NCI-H2029 treated with DMSO at 0.1 percent for 48 hours (cell line): Measurements from ENCODE around the gene ELAC1.
"Not testable (repeated sequence)": the region's sequence is repeated elsewhere in the genome, so short reads cannot be mapped to it uniquely, and the experiment has no call there.

Experiments
- DNase-seq: peaks from one replicate; lab custom pipeline; 2025; lab: John Stamatoyannopoulos, UW

The ELAC1 gene, protein sequence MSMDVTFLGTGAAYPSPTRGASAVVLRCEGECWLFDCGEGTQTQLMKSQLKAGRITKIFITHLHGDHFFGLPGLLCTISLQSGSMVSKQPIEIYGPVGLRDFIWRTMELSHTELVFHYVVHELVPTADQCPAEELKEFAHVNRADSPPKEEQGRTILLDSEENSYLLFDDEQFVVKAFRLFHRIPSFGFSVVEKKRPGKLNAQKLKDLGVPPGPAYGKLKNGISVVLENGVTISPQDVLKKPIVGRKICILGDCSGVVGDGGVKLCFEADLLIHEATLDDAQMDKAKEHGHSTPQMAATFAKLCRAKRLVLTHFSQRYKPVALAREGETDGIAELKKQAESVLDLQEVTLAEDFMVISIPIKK

DNA sequence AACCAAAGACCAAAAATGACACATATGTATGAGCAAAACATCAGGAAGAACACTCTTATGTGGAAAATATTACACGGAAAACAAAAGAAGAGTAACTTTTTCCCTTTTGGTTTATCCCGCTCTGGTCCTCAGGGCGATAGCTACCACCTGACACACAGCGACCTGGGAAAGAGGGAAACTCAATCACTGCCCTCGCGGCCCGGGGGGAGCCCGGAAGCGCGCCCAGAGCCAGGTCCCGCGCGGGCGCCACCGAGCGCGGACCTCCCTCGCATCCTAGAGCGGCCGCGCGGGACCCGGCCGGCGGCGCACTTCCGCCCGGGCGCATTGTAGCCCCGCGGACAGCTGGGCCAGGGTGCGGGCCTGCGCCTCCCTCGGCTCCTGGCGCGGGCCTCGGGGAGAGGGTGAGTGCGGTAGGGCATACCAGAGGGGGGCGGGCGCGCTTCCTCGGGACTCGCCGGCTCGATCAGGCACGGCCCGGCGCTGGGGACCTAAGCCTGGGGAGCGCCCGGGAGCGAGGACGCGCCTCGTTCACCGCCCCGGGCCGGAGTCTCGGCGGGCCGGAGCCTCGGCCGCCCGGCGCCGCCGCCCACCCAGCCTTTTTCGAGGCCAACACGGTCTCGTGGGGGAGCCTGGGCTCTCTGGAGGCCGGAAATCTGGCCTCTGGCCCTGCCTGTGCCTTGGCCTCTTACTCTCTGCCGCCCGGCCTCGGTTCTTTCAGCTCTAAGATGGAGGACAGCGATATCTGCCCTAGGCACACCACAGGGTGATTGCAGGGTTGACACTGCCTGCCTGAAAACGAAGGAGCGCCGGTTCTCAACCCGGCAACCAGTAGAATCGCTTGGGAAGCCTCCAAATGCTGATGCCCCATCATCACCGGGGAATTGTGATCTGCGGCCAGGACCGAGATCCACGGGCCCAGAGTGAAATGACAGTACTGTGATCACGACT is at the start of gene ELAC1:
Gene ELAC1, plus strand, starts transcription at position 327 of the 948 bp plus-strand sequence. CDS start 6,365 bp downstream, outside the sequence.
- DNase-seq = peak; percentile 8

GRCh38 chr18:50918153-50918552 is 49.7 kb upstream of the ELAC1 start:
- DNase-seq = no peak

DNA sequence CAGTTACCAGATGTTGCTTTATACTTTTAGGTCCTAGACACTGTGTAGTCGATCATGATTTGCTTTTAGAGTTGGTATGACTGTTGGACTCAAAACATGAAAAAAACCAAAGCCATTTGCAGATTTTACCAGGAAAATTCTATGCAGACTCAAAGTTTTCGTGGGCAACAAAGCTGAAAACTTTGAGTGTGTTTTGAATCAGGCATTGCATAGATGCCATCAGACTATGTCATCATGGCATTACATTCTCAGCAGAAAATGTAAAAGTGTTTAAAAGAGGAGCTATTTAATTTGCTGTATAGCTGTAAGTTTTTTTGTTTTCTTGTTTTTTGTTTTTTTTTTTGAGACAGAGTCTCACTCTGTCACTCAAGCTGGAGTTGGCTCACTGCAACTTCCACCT is 43.5 kb upstream of the ELAC1 start:
- DNase-seq = no peak

- no peak for DNase-seq
Measured at GRCh38 chr18:50926521-50926920, 41.3 kb upstream of the ELAC1 start.

- no peak for DNase-seq
Measured at GRCh38 chr18:50928551-50928950, 39.3 kb upstream of the ELAC1 start.

- DNase-seq = no peak
Measured at GRCh38 chr18:50933684-50934083, 34.2 kb upstream of the ELAC1 start.

DNA sequence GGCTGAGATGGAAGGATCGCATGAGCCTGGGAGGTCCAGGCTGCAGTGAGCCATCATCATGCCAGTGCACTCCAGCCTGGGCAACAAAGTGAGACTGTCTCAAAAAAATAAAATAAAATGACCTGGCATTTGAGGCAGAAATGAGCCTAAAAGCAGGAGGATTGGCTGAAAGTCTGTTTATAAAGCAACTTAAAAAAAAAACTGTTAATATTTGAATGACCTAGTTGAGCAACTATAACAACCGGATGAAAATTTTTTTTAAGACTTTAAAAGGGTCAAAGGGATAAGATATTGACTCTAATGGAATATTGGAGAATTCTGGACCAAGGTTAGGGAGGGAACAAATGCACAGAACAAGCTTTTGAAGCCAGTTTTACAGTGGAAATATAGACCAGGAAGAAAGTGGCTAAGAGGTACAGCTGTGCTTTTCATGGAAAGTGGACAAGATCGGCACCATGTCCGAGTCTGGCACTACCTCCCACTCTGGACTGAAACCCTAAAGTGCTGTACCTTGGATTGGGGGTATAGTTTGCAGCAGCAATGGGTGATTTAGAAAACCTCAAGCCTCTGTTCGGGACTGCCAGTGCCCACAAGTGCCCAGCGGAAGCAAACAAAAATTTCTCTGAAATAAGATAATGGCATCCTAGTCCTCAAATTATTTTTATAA is 33.2 kb upstream of the ELAC1 start:
- DNase-seq = no peak

GRCh38 chr18:50935493-50936191 is 32.2 kb upstream of the ELAC1 start:
- no peak for DNase-seq

DNA sequence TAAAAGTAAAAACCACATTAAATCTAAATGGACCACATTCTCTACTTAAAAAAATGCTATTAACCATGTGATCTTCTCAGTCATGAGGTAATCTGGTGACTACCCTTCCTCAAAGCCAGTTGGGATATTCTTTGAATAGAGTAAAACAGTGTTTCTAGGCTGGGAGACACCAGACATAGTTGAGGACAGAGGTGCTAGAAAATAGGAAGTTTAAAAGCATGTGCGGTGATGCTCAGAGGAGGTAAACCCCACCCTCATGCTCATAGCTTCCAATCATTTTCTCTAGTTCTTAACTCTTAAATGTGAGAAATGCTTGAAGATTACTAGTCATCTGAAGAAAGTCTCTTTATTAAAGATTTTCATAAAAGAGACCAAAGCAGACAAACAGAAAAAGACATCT is 30.7 kb upstream of the ELAC1 start:
- no peak for DNase-seq

- no peak for DNase-seq
Measured at GRCh38 chr18:50938912-50939311, 28.9 kb upstream of the ELAC1 start.

DNA sequence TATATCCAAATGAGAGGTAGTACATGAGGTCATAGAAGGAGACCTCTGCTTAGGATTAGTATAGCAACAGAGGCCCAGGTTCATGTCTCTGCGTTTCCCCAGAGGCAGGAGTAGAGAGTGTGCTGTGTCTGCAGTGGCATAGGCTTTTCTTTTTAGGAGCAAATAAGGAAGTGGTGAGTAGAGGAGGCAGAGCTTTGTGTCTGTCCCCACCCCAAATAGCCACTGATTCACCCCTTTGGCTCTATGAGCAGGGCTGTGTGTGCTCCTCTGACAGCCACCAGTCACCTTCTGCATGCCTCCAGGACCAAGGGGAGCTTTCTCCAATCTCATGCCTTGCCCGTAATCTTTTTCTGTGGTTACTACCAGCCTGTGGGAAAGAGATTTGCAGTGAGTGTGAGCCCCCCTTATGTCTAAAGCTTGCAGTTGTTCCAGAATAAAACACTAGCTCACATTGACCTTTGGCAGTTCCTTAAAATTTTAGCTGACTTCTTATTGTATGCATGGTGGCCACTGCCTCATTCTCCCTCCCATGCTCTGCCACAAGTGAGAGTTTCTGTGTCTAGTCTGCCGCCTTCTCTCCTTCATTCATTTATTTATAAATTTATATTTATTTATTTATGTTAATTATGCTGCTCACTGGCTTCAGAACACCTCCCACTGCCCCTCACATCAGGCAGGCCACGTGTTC is 23.5 kb upstream of the ELAC1 start:
- no peak for DNase-seq

GRCh38 chr18:50945918-50946317 is 21.9 kb upstream of the ELAC1 start:
- not testable (repeated sequence) for DNase-seq

DNA sequence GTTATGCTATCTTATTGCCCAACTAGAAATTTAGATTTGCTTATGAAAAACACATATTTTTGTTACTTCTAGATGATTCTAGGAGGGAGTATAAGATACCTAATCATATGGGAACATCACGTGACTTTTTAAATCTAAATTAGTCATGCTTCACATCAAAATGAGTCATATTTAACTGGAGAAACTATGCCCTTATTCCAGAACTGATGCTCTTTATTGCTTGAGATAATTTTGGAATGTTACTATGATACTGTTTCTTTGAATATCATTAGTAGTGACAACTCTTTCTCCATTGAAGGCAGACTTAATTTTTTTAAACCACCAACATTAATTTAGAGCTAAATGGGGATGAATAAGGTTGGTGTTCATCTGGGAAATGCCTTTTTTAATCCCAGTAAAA is 19.9 kb upstream of the ELAC1 start:
- no peak for DNase-seq

DNA sequence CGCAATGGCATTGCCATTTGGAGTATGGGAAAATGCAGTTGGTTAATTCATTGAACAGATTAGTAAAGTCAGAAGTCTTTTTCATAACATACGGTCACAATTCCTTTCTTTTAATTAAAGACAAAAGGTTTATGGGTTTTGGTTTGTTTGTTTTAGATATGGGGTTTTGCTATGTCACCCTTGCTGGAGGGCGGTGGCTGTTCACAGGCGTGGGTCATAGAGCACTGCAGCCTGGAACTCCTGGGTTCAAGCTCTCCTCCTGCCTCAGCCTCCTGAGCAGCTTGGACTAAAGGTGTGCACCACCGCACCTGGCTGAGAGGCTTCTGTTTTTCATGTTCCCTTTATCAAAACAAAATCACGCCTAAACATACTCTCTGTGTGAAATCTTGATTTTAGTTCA is 18.7 kb upstream of the ELAC1 start:
- DNase-seq = no peak

GRCh38 chr18:50950626-50951025 is 17.2 kb upstream of the ELAC1 start:
- DNase-seq = no peak

- no peak for DNase-seq
Measured at GRCh38 chr18:50953822-50954221, 14.0 kb upstream of the ELAC1 start.

- DNase-seq = no peak
Measured at GRCh38 chr18:50955253-50955652, 12.6 kb upstream of the ELAC1 start.

DNA sequence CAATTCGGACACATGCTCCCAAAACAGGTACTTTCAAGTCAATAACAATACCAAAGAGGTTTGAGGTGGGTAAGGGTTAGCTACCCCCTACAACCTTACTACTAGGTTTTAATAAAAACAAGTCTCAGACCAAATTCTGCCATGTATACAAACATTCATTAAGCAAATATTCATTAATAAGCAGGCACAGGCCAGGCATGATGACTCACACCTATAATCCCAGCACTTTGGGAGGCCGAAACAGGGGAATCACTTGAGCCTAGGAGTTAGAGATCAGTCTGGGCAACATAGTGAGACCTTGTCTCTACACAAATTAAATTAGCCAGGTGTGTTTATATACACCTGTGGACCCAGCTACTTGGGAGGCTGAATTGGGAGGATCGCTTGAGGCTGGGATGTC is 11.7 kb upstream of the ELAC1 start:
- DNase-seq = no peak

- no peak for DNase-seq
Measured at GRCh38 chr18:50961974-50962373, 5.9 kb upstream of the ELAC1 start.

- no peak for DNase-seq
Measured at GRCh38 chr18:50969448-50969847, 1.6 kb downstream of the ELAC1 start.

DNA sequence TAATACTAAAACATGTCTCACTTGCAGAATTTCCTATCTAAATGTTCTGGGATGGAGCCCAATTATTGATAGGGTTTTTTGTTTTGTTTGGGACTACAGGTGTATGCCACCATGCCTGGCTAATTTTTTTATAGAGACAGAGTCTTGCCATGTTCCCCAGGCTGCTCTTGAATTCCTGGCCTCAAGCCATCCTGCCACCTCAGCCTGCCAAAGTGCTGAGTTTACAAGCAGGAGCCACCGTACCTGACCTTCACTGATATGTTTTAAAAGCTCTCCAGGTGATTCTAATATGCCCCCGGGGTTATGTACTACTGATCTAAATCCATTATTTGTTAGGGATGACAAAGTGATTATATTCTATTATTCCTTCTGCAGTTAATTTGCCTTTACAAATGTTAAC is 2.2 kb downstream of the ELAC1 start:
- peak; percentile 37 for DNase-seq
